Measurements from ENCODE around the gene HEATR5B. TPM values are rescaled to one million over a fixed set of nuclear protein-coding genes. Genes with fewer than 3 reads are reported as not detected.

The HEATR5B gene
- total and polyA plus RNA-seq, 9 donors: 8.3 to 27.4 (median 14.0) TPM

- 24 to 59% (median 40%) methylated on average over 1 of the region's 1 CpG for WGBS, 3 donors
- H3K9me3 ChIP-seq: no peaks in the 10 kb centered on the region
- no peaks in the 10 kb centered on the region for H3K36me3 ChIP-seq
- no peak overlapping the region for H3K27ac ChIP-seq
- no peak overlapping the region for H3K4me3 ChIP-seq
- intact Hi-C loops (cut with DNase I): no loop called here
- no peaks in the 10 kb centered on the region for H3K4me1 ChIP-seq (ENCODE audit: insufficient read depth)
- no peaks in the 10 kb centered on the region for H3K27me3 ChIP-seq
- DNase-seq: no peak
- TF ChIP-seq CTCF (IDR thresholded peaks at IDR 0.05) (no peak), POLR2A (IDR thresholded peaks at IDR 0.05) (no peak), EP300 (IDR thresholded peaks at IDR 0.05) (no peak)
Observed at GRCh38 chr2:37096568-37096967, 12.4 kb upstream of the HEATR5B start.

GRCh38 chr2:37091873-37092272 is 7.7 kb upstream of the HEATR5B start:
- no peaks in the 10 kb centered on the region for H3K9me3 ChIP-seq
- no peaks in the 10 kb centered on the region for H3K4me1 ChIP-seq (ENCODE audit: insufficient read depth)
- DNase-seq: no peak
- H3K4me3 ChIP-seq: no peak overlapping the region
- no peaks in the 10 kb centered on the region for H3K36me3 ChIP-seq
- no peak overlapping the region for H3K27ac ChIP-seq
- no peaks in the 10 kb centered on the region for H3K27me3 ChIP-seq
- WGBS, 3 donors: 71 to 81% (median 72%) methylated on average over 5 of the region's 5 CpGs
- TF ChIP-seq CTCF (IDR thresholded peaks at IDR 0.05) (no peak), EP300 (IDR thresholded peaks at IDR 0.05) (no peak), POLR2A (IDR thresholded peaks at IDR 0.05) (no peak)
- intact Hi-C loops (cut with DNase I): no loop called here

GRCh38 chr2:37090019-37090477 is 5.9 kb upstream of the HEATR5B start:
- no peaks in the 10 kb centered on the region for H3K36me3 ChIP-seq

GRCh38 chr2:37085731-37086147 is 1.6 kb upstream of the HEATR5B start:
- H3K9me3 ChIP-seq: no peaks in the 10 kb centered on the region
- no peaks in the 10 kb centered on the region for H3K27me3 ChIP-seq
- H3K4me3 ChIP-seq: no peak overlapping the region
- H3K36me3 ChIP-seq: no peaks in the 10 kb centered on the region
- peaks cover 6% of the 10 kb centered on the region for H3K4me1 ChIP-seq (ENCODE audit: insufficient read depth)
- WGBS, 3 donors: 78 to 89% (median 85%) methylated on average over 1 of the region's 1 CpG
- H3K27ac ChIP-seq: no peak overlapping the region
- intact Hi-C loops (cut with DNase I): no loop called here
- no peak for DNase-seq
- TF ChIP-seq EP300 (IDR thresholded peaks at IDR 0.05): no peak
- TF ChIP-seq POLR2A (IDR thresholded peaks at IDR 0.05): no peak
- no peak for TF ChIP-seq CTCF (IDR thresholded peaks at IDR 0.05)

More at GRCh38 chr2:37090019-37090477, 5.9 kb upstream of the HEATR5B start:
- WGBS, 3 donors: 88 to 92% (median 91%) methylated on average over 4 of the region's 4 CpGs
- no peak for DNase-seq
- Histone ChIP-seq H3K27me3 (no peaks in the 10 kb centered on the region), H3K27ac (no peak overlapping the region), H3K9me3 (no peaks in the 10 kb centered on the region), H3K4me3 (no peak overlapping the region), H3K4me1 (ENCODE audit: insufficient read depth) (peaks cover 1% of the 10 kb centered on the region)
- no peak for TF ChIP-seq EP300 (IDR thresholded peaks at IDR 0.05)
- TF ChIP-seq POLR2A (IDR thresholded peaks at IDR 0.05): no peak
- TF ChIP-seq CTCF (IDR thresholded peaks at IDR 0.05): no peak
- intact Hi-C loops (cut with DNase I): no loop called here
